H1 (cell line): ENCODE measurements around the gene ADPRH. TPM values are rescaled to one million over a fixed set of nuclear protein-coding genes. Genes with fewer than 3 reads are reported as not detected.

Source experiments
- ATF2 ChIP-seq: IDR thresholded peaks from 2 replicates; pipeline ENCODE4 v1.6.1; 2012; ENCODE audit warnings: low read length, inconsistent platforms
- CHD7 ChIP-seq: fragments of 300-600 bp; sonication (generic); IDR thresholded peaks from 2 replicates; pipeline ENCODE4 v1.7.1; 2012; ENCODE audit warnings: low read length, moderate library complexity, mild to moderate bottlenecking, inconsistent platforms; ENCODE audit not compliant: insufficient replicate concordance
- CREB1 ChIP-seq: IDR thresholded peaks from 2 replicates; pipeline ENCODE4 v1.6.1; 2012; ENCODE audit warnings: inconsistent platforms
- POLR2A ChIP-seq, 2 experiments: IDR thresholded peaks; 1 replicate in 1 of 2; 2 replicates in 1 of 2; pipeline ENCODE4 v1.6.1; 2011; ENCODE audit warnings: low read depth in 2 of 2, low read length in 2 of 2, mild to moderate bottlenecking in 2 of 2; ENCODE audit errors: control extremely low read depth in 1 of 2
- SIN3A ChIP-seq, 2 experiments: IDR thresholded peaks in 1 of 2; conservative IDR thresholded peaks in 1 of 2; 2 replicates each; pipeline ENCODE4 v1.6.1; 2011 to 2012; ENCODE audit warnings: low read length in 2 of 2, improper control_type of control experiment in 1 of 2, low read depth in 1 of 2, mild to moderate bottlenecking in 1 of 2
- polyA plus RNA-seq, 7 experiments: library from polyadenylated mRNA; depleted of rRNA in 3 of 7; stranded (reverse) in 5 of 7; unstranded in 2 of 7; fragments of >200 nt in 5 of 7; fragments of 200-250 nt in 2 of 7; gene quantifications; 1 replicate in 5 of 7; 2 replicates in 1 of 7; 4 replicates in 1 of 7; pipeline versions ENCODE4 v1.2.1 to v1.2.3, GENCODE V29; 2011 to 2013; ENCODE audit warnings: missing spikeins in 2 of 7, mixed read lengths in 2 of 7
- total RNA-seq: library from RNA; stranded (reverse); fragmentation: NEBNext Ultra II Directional; extraction: Animal tissue kit (Norgen Biotek cat#: 25700); gene quantifications from 2 replicates; pipeline ENCODE4 v1.2.1, GENCODE V29; 2021

The ADPRH gene
- total and polyA plus RNA-seq, 2 of the 8 experiments (the other 6 are each of a cell fraction or from before 2014, with no cell fraction given): 2.6 to 4.2 TPM

- no peak for TF ChIP-seq POLR2A (IDR thresholded peaks at IDR 0.05; ENCODE audit: control extremely low read depth in 1 of 2, low read depth in 2 of 2, low read length in 2 of 2)
- no peak for TF ChIP-seq ATF2
- no peak for TF ChIP-seq SIN3A (conservative IDR thresholded peaks at IDR 0.05 in 1 of 2, IDR thresholded peaks at IDR 0.05 in 1 of 2; ENCODE audit: low read depth in 1 of 2, low read length in 2 of 2)
- TF ChIP-seq CREB1: no peak
- TF ChIP-seq CHD7: no peak
These were observed 46.3 kb downstream of the ADPRH start (continued) for GRCh38 chr3:119625451-119626153.
